Rectal smooth muscle tissue (tissue), 1 donor: ENCODE measurements around the gene EEF1A1.

Experiments
- H3K27ac ChIP-seq: one replicate; pipeline ENCODE4 v1.7.0; 2013; ENCODE audit warnings: low read depth, low read length, inconsistent platforms
- H3K27me3 ChIP-seq: one replicate; pipeline ENCODE4 v1.7.0; 2013; ENCODE audit warnings: low read length; ENCODE audit not compliant: control insufficient read depth, insufficient read depth
- H3K36me3 ChIP-seq: one replicate; pipeline ENCODE4 v1.7.0; 2013; ENCODE audit warnings: low read length; ENCODE audit not compliant: control insufficient read depth, insufficient read depth
- H3K4me1 ChIP-seq: one replicate; pipeline ENCODE4 v1.7.0; 2013; ENCODE audit warnings: low read length; ENCODE audit not compliant: control insufficient read depth, insufficient read depth
- H3K4me3 ChIP-seq: one replicate; pipeline ENCODE4 v1.7.0; 2013; ENCODE audit warnings: low read length
- H3K9ac ChIP-seq: one replicate; pipeline ENCODE4 v1.7.0; 2013; ENCODE audit warnings: low read length

Gene EEF1A1

DNA sequence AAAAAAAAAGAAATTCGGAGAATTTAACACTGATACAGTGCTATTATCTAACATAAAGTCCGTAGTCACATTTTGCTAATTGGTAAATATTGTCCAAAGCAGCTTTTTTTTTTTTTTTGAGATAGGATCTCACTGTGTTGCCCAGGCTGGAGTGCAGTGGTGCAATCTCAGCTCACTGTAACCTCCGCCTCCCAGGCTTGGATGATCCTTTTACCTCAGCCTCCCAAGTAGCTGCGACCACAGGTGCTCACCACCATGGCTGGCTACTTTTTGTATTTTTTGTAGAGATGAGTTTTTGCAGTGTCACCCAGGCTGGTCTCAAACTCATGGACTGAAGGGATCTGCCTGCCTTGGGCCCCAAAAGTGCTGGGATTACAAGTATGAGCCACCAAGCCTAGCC lies 43.4 kb downstream of the EEF1A1 start:
- Histone ChIP-seq H3K36me3 (peaks cover 22% of the 10 kb centered on the region), H3K4me1 (no peaks in the 10 kb centered on the region), H3K27ac (no peak overlapping the region), H3K27me3 (no peaks in the 10 kb centered on the region), H3K4me3 (no peak overlapping the region), H3K9ac (no peak overlapping the region)

DNA sequence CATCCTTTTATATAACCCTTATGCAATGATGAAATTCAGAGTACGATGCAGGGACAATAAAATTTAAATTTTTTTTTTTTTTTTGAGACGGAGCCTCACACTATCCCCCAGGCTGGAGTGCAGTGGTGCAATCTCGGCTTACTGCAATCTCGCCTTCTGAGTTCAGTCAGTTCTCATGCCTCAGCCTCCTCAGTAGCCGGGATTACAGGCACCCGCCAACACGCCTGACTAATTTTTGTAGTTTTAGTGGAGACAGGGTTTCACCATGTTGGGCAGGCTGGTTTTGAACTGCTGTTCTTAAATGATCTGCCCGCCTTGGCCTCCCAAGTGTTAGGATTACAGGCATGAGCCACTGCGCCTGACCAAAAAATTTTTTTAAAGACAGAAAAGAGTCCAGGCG lies 44.1 kb downstream of the EEF1A1 start:
- no peaks in the 10 kb centered on the region for H3K4me1 ChIP-seq
- H3K27me3 ChIP-seq, result no peaks in the 10 kb centered on the region
- H3K9ac ChIP-seq, result no peak overlapping the region
- H3K27ac ChIP-seq, result no peak overlapping the region
- no peak overlapping the region for H3K4me3 ChIP-seq
- H3K36me3 ChIP-seq, result peaks cover 15% of the 10 kb centered on the region

DNA sequence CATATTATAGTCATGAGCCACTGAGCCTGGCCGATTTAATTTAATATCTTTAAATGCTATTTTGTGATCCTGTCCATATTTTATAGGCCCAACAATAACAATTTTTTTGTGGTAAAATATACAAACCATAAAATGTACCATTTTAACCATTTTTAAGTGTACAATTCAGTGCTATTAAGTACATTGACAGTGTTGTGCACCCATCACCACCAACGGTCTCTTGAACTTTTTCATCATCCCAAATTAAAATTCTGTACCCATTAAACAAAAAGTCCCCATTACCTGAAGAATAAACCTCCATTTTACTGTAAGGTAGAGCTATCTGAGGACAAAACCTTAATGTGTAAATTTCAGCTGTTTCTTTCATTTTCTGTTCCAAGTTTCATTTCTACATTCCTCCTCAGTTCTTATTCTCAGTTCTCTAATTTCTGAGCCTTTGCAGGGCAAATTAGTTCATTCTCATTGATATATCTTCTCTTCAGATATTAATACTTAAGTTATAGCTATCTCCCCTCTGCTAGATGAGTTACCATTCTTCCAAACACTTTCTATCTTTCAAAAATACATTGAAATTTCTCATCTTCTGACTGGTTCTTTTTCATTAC lies 49.0 kb downstream of the EEF1A1 start:
- H3K9ac ChIP-seq, result no peak overlapping the region
- H3K36me3 ChIP-seq, result peaks cover 12% of the 10 kb centered on the region
- no peaks in the 10 kb centered on the region for H3K4me1 ChIP-seq
- H3K27me3 ChIP-seq, result no peaks in the 10 kb centered on the region
- H3K4me3 ChIP-seq, result no peak overlapping the region
- H3K27ac ChIP-seq, result no peak overlapping the region
